Left lung (tissue), 10 donors: Measurements from ENCODE around the gene WDR5. TPM values are rescaled to one million over a fixed set of nuclear protein-coding genes. Genes with fewer than 3 reads are reported as not detected.

Experiments
- ATAC-seq: fragments of 200-7000 bp; cut with Tn5 transposase; one replicate; pipeline ENCODE4 v1.9.1; 2020; ENCODE audit warnings: moderate library complexity
- DNase-seq, 4 donors: peaks; one replicate each; pipeline ENCODE4 v3.0.0-alpha.2; 2013 to 2020
- H3K27ac ChIP-seq, 2 donors: fragments of 200-600 bp; sonication (generic) in 1 of 2; one replicate each; pipeline versions ENCODE4 v1.5.0 to v1.8.0; 2020 to 2021
- H3K27me3 ChIP-seq, 2 donors: fragments of 200-600 bp; sonication (generic) in 1 of 2; one replicate each; pipeline versions ENCODE4 v1.5.0 to v1.8.0; 2020 to 2021
- H3K36me3 ChIP-seq, 2 donors: fragments of 200-600 bp; sonication (generic) in 1 of 2; one replicate each; pipeline versions ENCODE4 v1.5.0 to v1.8.0; 2020 to 2021
- H3K4me1 ChIP-seq, 2 donors: fragments of 200-600 bp; one replicate each; pipeline ENCODE4 v1.8.0; 2021
- H3K4me3 ChIP-seq, 2 donors: fragments of 200-600 bp; sonication (generic) in 1 of 2; one replicate each; pipeline versions ENCODE4 v1.5.0 to v1.8.0; 2020 to 2021; ENCODE audit warnings: mild to moderate bottlenecking in 1 of 2
- H3K9me3 ChIP-seq, 2 donors: fragments of 200-600 bp; sonication (generic) in 1 of 2; one replicate each; pipeline versions ENCODE4 v1.5.0 to v1.8.0; 2020 to 2021
- intact Hi-C, 2 donors: fragments of 100-400 bp; cut with DNase I; formaldehyde crosslinking; loops; one replicate each; pipeline versions ENCODE4 v1.11.2 to v1.14.2; 2022
- polyA plus RNA-seq, 6 donors: library from polyadenylated mRNA; unstranded; fragments of 120-200 nt; gene quantifications; one replicate each; pipeline ENCODE4 v1.2.1, GENCODE V29; 2013; ENCODE audit not compliant: insufficient read length in 6 of 6
- total RNA-seq, 2 donors: library from RNA; stranded (reverse); fragmentation: NEBNext Ultra II Directional; extraction: Animal tissue kit (Norgen Biotek cat#: 25700); gene quantifications; one replicate each; pipeline ENCODE4 v1.2.1, GENCODE V29; 2021
- TF ChIP-seq, protein P1 (sequence below), 2 donors: fragments of 200-600 bp; sonication (generic) in 1 of 2; IDR thresholded peaks; one replicate each; pipeline versions ENCODE4 v1.5.0 to v1.8.0; 2021; ENCODE audit warnings: antibody characterized with exemption in 2 of 2
- donor health status: DM: no; HTN: yes; CAD: no.
- donor health status: DM: no; HTN: no; CAD: no.

Gene WDR5
- total and polyA plus RNA-seq, 8 donors = 23.7 to 36.3 (median 31.8) TPM

DNA sequence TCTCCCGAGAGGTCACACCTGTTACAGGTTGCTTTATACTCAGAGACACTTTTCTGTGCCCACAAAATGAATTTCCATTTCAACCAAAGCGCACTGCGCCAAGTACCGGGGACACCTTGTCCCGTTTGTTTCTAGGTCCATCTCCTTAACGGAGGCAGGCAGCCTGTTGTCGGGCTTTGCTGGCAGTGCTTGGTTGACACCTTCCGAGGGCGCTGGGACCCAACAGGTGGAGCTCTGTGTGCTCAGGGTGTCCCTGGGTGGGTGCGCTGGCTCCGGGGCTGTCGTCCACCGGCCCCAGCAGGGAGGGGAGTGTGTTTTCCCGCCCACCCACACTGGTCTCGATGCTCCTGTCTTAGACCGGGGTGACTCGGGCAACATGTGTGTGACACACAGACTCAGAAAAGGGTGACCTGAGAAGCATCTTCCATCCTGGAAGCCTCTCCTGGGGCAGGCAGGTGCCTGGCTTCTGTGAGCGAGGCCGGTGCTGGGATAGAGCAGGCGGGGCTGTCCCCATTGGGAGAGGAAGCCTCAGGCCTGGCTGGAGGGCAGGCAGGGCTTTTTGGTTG, 20.0 kb downstream of the WDR5 start:
- Histone ChIP-seq H3K4me1 (no peaks in the 10 kb centered on the region), H3K27me3 (no peaks in the 10 kb centered on the region), H3K4me3 (no peak overlapping the region), H3K27ac (no peak overlapping the region), H3K9me3 (no peaks in the 10 kb centered on the region), H3K36me3 (peaks cover 3 to 89% of the 10 kb centered on the region in 2 donors)
- intact Hi-C loops = no loop called here
- TF ChIP-seq, protein P1, sequence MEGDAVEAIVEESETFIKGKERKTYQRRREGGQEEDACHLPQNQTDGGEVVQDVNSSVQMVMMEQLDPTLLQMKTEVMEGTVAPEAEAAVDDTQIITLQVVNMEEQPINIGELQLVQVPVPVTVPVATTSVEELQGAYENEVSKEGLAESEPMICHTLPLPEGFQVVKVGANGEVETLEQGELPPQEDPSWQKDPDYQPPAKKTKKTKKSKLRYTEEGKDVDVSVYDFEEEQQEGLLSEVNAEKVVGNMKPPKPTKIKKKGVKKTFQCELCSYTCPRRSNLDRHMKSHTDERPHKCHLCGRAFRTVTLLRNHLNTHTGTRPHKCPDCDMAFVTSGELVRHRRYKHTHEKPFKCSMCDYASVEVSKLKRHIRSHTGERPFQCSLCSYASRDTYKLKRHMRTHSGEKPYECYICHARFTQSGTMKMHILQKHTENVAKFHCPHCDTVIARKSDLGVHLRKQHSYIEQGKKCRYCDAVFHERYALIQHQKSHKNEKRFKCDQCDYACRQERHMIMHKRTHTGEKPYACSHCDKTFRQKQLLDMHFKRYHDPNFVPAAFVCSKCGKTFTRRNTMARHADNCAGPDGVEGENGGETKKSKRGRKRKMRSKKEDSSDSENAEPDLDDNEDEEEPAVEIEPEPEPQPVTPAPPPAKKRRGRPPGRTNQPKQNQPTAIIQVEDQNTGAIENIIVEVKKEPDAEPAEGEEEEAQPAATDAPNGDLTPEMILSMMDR (IDR thresholded peaks at IDR 0.05) = no peak
- DNase-seq (peak in 1 of 4 donors; percentile 64), ATAC-seq (no peak)

DNA sequence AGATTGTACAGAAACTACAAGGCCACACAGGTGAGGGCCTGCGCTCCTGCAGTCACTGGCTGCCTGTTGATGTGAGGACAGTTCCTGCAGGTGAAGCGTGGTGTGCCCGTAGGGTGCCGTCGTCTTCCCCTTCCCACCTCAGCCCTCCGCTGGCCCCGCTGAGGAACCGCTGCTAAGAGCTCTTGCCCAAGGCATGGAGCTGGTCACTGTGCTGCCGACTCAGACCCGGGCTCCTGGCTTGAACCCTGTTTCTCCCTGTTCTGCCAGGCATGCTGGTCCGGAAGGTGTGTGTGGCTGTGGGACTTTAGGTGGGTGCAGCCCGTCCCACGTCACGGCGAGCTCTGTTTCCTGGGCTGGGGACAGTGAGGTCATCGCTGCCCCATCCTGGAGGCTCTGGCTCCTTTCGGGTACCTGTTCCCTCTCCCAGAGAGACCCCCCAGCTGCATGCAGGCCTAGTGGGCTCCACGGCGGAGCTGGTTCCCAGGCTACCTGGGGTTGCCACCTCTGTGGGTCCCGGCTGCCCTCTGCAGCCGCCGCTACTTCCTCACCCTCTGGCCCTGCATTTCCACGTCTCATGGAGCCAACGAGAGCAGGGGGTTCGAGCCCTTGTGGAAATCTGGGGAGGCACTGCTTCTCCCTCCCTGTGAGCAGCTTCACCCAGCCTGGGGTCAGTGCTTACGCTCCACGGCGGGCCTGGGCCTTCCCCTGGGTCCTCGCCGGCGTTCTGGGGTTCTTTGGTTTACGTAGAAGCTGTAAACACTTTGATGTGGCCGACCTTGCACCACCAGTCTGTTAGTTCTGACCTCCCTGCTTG, 20.9 kb downstream of the WDR5 start:
- TF ChIP-seq, protein P1 (IDR thresholded peaks at IDR 0.05) = no peak
- H3K36me3 ChIP-seq = peaks cover 3 to 83% of the 10 kb centered on the region in 2 donors
- H3K4me1 ChIP-seq = no peaks in the 10 kb centered on the region
- H3K27me3 ChIP-seq = no peaks in the 10 kb centered on the region
- ATAC-seq (no peak), DNase-seq (no peak)
- no peaks in the 10 kb centered on the region for H3K9me3 ChIP-seq
- H3K27ac ChIP-seq = no peak overlapping the region
- no peak overlapping the region for H3K4me3 ChIP-seq
- intact Hi-C loops = no loop called here

DNA sequence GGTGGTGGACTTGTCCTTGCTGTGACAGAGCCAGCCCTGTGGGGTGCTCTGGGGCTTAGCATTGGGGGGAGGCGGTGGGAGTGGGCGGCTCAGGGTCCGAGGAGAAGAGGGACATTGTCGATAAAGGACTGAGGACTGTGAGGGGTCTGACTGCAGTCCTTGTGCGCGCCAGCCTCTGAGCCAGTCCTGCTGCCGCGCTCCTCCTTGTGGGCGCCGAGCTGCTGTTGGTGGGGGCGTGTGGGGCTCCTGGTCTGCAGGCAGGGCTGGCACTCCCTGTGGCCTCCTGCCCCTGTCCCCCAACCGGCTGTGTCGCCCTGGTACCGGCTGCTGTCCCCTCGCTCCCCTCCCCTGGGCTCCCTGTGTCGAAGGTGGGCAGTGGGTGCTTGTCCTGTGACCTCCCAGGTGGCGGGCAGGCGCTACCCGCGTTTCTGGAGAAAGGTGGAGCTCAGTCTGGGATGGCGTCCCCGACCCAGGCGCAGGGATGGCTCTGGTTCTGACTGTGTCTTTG, 21.6 kb downstream of the WDR5 start:
- H3K4me3 ChIP-seq = no peak overlapping the region
- no peaks in the 10 kb centered on the region for H3K27me3 ChIP-seq
- H3K27ac ChIP-seq = no peak overlapping the region
- DNase-seq (peak in 1 of 4 donors; percentile 75), ATAC-seq (no peak)
- no peaks in the 10 kb centered on the region for H3K9me3 ChIP-seq
- TF ChIP-seq, protein P1 (IDR thresholded peaks at IDR 0.05) = no peak
- peaks cover 3 to 77% of the 10 kb centered on the region in 2 donors for H3K36me3 ChIP-seq
- H3K4me1 ChIP-seq = peaks cover 0 to 4% of the 10 kb centered on the region in 2 donors
- intact Hi-C loops = no loop called here

DNA sequence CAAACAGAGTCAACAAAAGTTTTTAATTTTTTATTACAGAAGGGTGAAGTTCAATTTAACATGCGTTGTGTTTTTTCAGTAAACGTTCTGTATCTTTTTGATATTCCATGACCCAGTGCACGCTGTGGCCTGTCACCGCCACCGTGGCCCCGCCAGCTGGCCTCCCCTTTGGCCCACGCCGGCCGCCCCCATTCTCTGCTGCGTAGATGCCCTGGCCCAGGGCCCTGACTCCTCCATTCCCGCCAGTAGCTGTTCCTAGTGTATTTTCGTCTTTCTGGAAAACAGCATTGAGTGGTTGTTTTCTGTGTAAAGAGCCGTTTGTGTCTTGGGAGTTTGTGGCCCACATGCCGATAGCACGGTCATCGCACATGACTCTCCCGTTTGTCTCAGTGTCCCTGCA, 22.4 kb downstream of the WDR5 start:
- peaks cover 3 to 68% of the 10 kb centered on the region in 2 donors for H3K36me3 ChIP-seq
- intact Hi-C loops = no loop called here
- TF ChIP-seq, protein P1 (IDR thresholded peaks at IDR 0.05) = no peak

DNA sequence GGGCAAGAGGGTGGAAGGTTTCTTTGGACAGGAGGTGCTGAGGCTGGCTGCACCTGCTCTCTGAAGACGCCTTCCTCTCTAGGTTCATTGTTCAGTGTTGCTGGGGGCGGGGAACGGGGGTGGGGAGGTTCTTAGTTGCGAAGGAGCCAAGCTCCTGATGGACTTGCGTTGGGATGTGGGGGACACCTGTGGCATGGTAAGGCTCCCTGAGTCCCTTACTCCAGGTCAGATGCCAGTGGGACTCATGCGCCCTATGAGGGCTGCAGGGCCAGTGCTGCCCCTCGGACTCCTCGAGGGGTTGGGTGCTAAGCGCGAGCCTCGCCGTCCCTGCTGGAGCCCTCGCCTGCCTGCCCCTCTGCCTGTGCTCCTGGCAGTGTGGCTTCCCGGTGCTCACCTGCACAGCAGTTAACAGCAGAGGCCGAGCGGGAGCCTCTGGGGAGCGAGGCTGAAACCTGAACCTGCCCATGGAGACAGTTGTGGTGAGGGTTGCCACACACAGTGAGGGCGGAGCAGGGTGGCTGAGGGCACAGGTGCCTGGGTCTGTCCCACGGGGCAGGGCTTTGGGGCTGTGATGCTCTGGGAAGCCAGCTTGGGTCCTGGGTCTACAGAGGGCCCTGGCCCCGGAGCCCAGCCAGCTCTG, 23.0 kb downstream of the WDR5 start:
- Histone ChIP-seq H3K27ac (no peak overlapping the region), H3K9me3 (no peaks in the 10 kb centered on the region), H3K36me3 (peaks cover 3 to 62% of the 10 kb centered on the region in 2 donors), H3K4me1 (peaks cover 6 to 18% of the 10 kb centered on the region in 2 donors), H3K4me3 (no peak overlapping the region), H3K27me3 (no peaks in the 10 kb centered on the region)
- intact Hi-C loops = no loop called here
- TF ChIP-seq, protein P1 (IDR thresholded peaks at IDR 0.05) = no peak
- DNase-seq (peak in 1 of 4 donors; percentile 69), ATAC-seq (no peak)

More for the DNA sequence above, 22.4 kb downstream of the WDR5 start:
- Histone ChIP-seq H3K9me3 (no peaks in the 10 kb centered on the region), H3K27me3 (no peaks in the 10 kb centered on the region), H3K4me1 (peaks cover 6 to 12% of the 10 kb centered on the region in 2 donors), H3K4me3 (no peak overlapping the region), H3K27ac (no peak overlapping the region)
- ATAC-seq (no peak), DNase-seq (no peak)
